ENCODE data around the gene MINDY4. TPM values are rescaled to one million over a fixed set of nuclear protein-coding genes. Genes with fewer than 3 reads are reported as not detected.

MINDY4 gene
- total RNA-seq, 2 donors from 2014 or later = 8.1 to 31.9 TPM

DNA sequence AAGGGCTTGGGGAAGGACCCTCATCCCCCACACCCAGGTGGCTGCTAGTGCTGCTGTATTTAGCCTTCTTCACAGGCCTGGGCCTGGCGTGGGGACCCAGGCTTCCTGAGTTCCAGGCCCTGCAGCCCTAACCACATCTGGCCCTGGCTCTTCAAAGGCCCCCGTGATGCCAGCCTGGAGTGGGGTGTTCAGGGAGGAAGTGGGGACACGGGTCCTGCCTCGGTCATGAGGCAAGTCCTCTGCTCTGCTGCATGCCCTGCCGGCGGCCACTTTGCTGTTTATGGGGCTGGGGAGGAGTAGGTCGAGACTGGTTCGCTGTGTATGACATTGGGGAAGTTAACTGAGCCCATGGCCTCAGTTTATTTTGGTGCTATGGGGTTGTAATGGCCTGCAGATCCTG is 131.9 kb downstream of the MINDY4 start:
- intact Hi-C loops (cut with DNase I) = no loop called here
- Histone ChIP-seq H3K9me3 (no peaks in the 10 kb centered on the region), H3K4me1 (replicated peaks) (no peaks in the 10 kb centered on the region), H3K36me3 (no peaks in the 10 kb centered on the region), H3K27ac (no peak overlapping the region), H3K27me3 (replicated peaks; ENCODE audit: insufficient read depth) (no peaks in the 10 kb centered on the region), H3K4me3 (no peak overlapping the region)
- TF ChIP-seq POLR2A (IDR thresholded peaks at IDR 0.05) (no peak), POLR2AphosphoS5 (IDR thresholded peaks at IDR 0.05) (no peak)
- TF ChIP-seq, protein P1, sequence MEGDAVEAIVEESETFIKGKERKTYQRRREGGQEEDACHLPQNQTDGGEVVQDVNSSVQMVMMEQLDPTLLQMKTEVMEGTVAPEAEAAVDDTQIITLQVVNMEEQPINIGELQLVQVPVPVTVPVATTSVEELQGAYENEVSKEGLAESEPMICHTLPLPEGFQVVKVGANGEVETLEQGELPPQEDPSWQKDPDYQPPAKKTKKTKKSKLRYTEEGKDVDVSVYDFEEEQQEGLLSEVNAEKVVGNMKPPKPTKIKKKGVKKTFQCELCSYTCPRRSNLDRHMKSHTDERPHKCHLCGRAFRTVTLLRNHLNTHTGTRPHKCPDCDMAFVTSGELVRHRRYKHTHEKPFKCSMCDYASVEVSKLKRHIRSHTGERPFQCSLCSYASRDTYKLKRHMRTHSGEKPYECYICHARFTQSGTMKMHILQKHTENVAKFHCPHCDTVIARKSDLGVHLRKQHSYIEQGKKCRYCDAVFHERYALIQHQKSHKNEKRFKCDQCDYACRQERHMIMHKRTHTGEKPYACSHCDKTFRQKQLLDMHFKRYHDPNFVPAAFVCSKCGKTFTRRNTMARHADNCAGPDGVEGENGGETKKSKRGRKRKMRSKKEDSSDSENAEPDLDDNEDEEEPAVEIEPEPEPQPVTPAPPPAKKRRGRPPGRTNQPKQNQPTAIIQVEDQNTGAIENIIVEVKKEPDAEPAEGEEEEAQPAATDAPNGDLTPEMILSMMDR (IDR thresholded peaks at IDR 0.05) = no peak
- no peak for DNase-seq (ENCODE audit: low spot score)
- 89% methylated on average over 8 of the region's 8 CpGs for WGBS

DNA sequence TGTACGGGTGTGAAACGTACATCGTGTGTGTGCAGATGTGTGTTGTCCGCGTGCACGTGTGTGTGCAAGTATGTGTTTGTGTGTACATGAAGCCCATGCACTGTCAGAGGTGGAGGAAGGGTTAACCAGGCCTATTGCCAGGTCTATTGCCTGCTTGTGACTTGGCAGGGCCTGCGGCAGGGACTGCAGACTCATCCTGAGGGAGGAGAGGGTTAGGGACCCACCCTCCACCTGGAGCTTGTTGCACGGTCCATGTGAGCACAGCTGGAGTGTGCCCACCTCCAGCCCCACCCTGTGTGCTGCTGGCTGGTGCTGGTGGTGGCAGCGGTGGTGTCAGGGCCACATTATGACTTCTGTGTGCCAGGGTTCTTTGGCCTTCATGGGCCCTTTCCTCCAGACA is 133.3 kb downstream of the MINDY4 start:
- Histone ChIP-seq H3K4me1 (replicated peaks) (no peaks in the 10 kb centered on the region), H3K36me3 (no peaks in the 10 kb centered on the region), H3K27ac (no peak overlapping the region), H3K27me3 (replicated peaks; ENCODE audit: insufficient read depth) (no peaks in the 10 kb centered on the region), H3K4me3 (no peak overlapping the region), H3K9me3 (no peaks in the 10 kb centered on the region)
- WGBS = 84% methylated on average over 9 of the region's 9 CpGs
- intact Hi-C loops (cut with DNase I) = no loop called here
- TF ChIP-seq POLR2AphosphoS5 (IDR thresholded peaks at IDR 0.05) (no peak), POLR2A (IDR thresholded peaks at IDR 0.05) (no peak)
- TF ChIP-seq, protein P1 (IDR thresholded peaks at IDR 0.05) = no peak
- DNase-seq (ENCODE audit: low spot score) = no peak

DNA sequence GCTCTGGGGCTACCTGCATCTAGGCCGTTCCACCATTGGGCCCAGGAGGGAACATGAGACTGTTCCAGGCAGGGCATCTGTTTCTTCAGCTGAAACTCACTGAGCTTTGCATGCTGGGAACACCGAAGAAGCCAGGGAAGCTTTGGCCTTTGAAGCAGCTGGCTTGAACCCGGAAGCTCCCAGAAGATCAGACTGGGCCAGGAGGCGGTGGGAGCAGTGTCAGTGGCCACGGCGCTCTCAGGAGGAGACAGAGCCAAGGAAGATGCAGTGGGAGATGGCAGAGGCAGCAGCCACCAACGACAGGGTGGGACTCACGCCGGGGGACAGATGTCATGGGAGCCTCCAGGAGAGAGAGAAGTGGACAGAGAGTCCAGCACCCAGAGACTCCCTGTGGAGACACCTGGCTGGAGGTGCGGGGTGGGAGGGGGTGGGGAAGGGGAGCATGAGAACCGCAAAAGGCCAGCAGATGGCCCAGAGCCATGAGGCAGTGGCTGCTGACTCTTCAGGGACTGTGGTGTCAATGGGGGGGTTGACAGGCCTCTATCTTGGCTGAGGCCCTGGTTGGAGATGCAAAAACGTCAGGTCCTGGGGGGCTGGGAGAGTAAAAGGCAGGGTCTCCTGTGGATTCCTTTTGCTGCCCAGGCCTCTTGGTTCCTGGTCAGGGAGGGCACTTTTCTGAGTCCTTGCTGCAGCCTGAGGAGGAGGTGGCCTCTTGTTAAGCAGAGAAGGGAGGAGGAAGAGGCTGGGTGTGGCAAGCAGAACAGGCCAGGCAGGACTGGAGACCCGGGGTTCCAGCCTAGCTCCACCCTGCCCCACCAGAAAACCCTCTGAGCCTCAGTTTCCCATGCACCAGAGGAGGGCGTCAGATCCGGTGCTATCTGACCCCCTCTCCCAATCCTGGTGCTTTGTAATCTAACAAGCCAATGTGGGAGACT is 134.1 kb downstream of the MINDY4 start:
- 86% methylated on average over 15 of the region's 15 CpGs for WGBS
- no peak for DNase-seq (ENCODE audit: low spot score)
- intact Hi-C loops (cut with DNase I) = loop anchor here (5.0 kb wide), 1 partner anchor 103 kb away; no protein-coding TSS in a partner anchor
- Histone ChIP-seq H3K36me3 (no peaks in the 10 kb centered on the region), H3K27ac (no peak overlapping the region), H3K4me1 (replicated peaks) (no peaks in the 10 kb centered on the region), H3K27me3 (replicated peaks; ENCODE audit: insufficient read depth) (no peaks in the 10 kb centered on the region), H3K4me3 (no peak overlapping the region), H3K9me3 (no peaks in the 10 kb centered on the region)
- no peak for TF ChIP-seq POLR2AphosphoS5 (IDR thresholded peaks at IDR 0.05)
- TF ChIP-seq, protein P1 (IDR thresholded peaks at IDR 0.05) = no peak
- no peak for TF ChIP-seq POLR2A (IDR thresholded peaks at IDR 0.05)

DNA sequence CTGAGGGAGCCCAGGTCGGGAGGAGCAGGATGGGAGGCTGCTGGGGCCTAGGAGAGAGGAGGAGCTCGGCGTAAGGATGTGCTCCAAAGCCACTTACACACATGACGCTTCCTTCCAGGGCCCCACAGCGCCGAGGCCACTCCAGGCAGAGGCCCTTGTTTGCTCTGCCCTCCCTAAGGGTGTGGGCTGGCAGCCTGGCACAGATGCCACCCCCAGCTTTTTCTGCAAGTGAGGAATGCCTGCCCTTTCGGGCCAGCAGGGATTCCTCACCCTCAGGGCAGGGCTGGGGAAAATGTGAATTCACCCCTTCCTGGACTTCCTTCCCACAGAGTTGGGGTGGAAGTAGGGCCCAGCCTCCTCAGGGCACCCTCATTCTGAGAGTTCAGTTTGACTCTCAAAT is 134.8 kb downstream of the MINDY4 start:
- no peak overlapping the region for H3K4me3 ChIP-seq
- no peaks in the 10 kb centered on the region for H3K4me1 ChIP-seq (replicated peaks)
- no peak for DNase-seq (ENCODE audit: low spot score)
- H3K27ac ChIP-seq = no peak overlapping the region
- 62% methylated on average over 7 of the region's 7 CpGs for WGBS
- intact Hi-C loops (cut with DNase I) = loop anchor here (5.0 kb wide), 1 partner anchor 104 kb away; no protein-coding TSS in a partner anchor
- no peaks in the 10 kb centered on the region for H3K27me3 ChIP-seq (replicated peaks; ENCODE audit: insufficient read depth)
- H3K9me3 ChIP-seq = no peaks in the 10 kb centered on the region
- no peaks in the 10 kb centered on the region for H3K36me3 ChIP-seq
- TF ChIP-seq POLR2A (IDR thresholded peaks at IDR 0.05) = no peak
- TF ChIP-seq POLR2AphosphoS5 (IDR thresholded peaks at IDR 0.05) = no peak
- TF ChIP-seq, protein P1 (IDR thresholded peaks at IDR 0.05) = no peak
